ENCODE results near the gene NXT2. TPM values are rescaled to one million over a fixed set of nuclear protein-coding genes. Genes with fewer than 3 reads are reported as not detected.
A peak's percentile ranks its signal among the peaks of the same experiment; 100 is the strongest.

Gene NXT2
- polyA plus RNA-seq, 1 of the 3 experiments (the other 2 are of a cell fraction) = 16.8 TPM

GRCh38 chrX:109536439-109537323, at the start of gene NXT2 (continued):
- TF ChIP-seq MXI1 (IDR thresholded peaks at IDR 0.05; ENCODE audit: low read depth, low read length) (peak; percentile 77; the same call in 1 of the 2 replicates), FOXM1 (IDR thresholded peaks at IDR 0.05; ENCODE audit: low read depth) (no peak), SMC3 (IDR thresholded peaks at IDR 0.05; ENCODE audit: low read depth, low read length) (no peak), TCF12 (IDR thresholded peaks at IDR 0.05) (no peak), TAF1 (IDR thresholded peaks at IDR 0.05; ENCODE audit: borderline replicate concordance, low read depth, low read length) (peak; percentile 62; the same call in 1 of the 2 replicates), YY1 (IDR thresholded peaks at IDR 0.05; ENCODE audit: low read depth) (no peak), MAX (IDR thresholded peaks at IDR 0.05; ENCODE audit: low read depth) (no peak; the same call in 1 of the 2 replicates), RCOR1 (IDR thresholded peaks at IDR 0.05; ENCODE audit: low read length) (no peak), USF2 (IDR thresholded peaks at IDR 0.05; ENCODE audit: borderline replicate concordance, low read depth, low read length) (peak; percentile 48; the same call in 1 of the 2 replicates), GATA2 (CRISPR knock-in tag; IDR thresholded peaks at IDR 0.05) (no peak), RAD21 (IDR thresholded peaks at IDR 0.05; ENCODE audit: low read length) (no peak), NRF1 (IDR thresholded peaks at IDR 0.05; ENCODE audit: low read depth, low read length) (no peak), FOXJ3 (CRISPR knock-in tag; IDR thresholded peaks at IDR 0.05) (no peak)

GRCh38 chrX:109487640-109488039, 49.0 kb upstream of the NXT2 start:
- H3K4me2 ChIP-seq = no peak overlapping the region
- H3K4me3 ChIP-seq (ENCODE audit: low read depth in 2 of 2, low read length in 1 of 2) = no peak overlapping the region
- POLR2A ChIA-PET = no interaction called here
- H2AFZ ChIP-seq (ENCODE audit: low read depth) = no peak overlapping the region
- no peak overlapping the region for H3K27ac ChIP-seq (ENCODE audit: low read depth in 2 of 2, low read length in 1 of 2)
- H4K20me1 ChIP-seq (ENCODE audit: insufficient read depth) = no peaks in the 10 kb centered on the region
- no peak for DNase-seq
- no peak overlapping the region for H3K9ac ChIP-seq
- TF ChIP-seq JUND (IDR thresholded peaks at IDR 0.05) (no peak), FOXM1 (IDR thresholded peaks at IDR 0.05; ENCODE audit: low read depth) (no peak), FOXJ3 (CRISPR knock-in tag; IDR thresholded peaks at IDR 0.05) (no peak), IRF3 (IDR thresholded peaks at IDR 0.05; ENCODE audit: low read depth, low read length) (no peak), MEF2A (IDR thresholded peaks at IDR 0.05; ENCODE audit: borderline replicate concordance, low read depth) (no peak), POLR2AphosphoS5 (IDR thresholded peaks at IDR 0.05; ENCODE audit: low read depth, low read length) (no peak), USF2 (IDR thresholded peaks at IDR 0.05; ENCODE audit: borderline replicate concordance, low read depth, low read length) (no peak)
- H3F3A ChIP-seq (replicated peaks; ENCODE audit: insufficient read depth) = no peaks in the 10 kb centered on the region
- 0 out of 2 replicates have a peak, but pooled peaks cover 5% of the 10 kb centered on the region for H3K27me3 ChIP-seq (ENCODE audit: insufficient read depth)
- no peaks in the 10 kb centered on the region for H3K79me2 ChIP-seq (ENCODE audit: insufficient read depth)
- H3K9me2 ChIP-seq = no peaks in the 10 kb centered on the region
- H3K4me1 ChIP-seq (ENCODE audit: control insufficient read depth in 1 of 2, insufficient read depth in 2 of 2, low read depth in 1 of 2, low read length in 1 of 2) = no peaks in the 10 kb centered on the region
- 9% methylated on average over 4 of the region's 4 CpGs for WGBS (ENCODE audit: low lambda C conversion rate)
- CTCF ChIA-PET = interaction anchor here (5.4 kb wide), 1 partner anchor 13 kb away, joined by 68 read pairs; no protein-coding TSS in a partner anchor
- no peaks in the 10 kb centered on the region for H3K36me3 ChIP-seq (replicated peaks in 1 of 2; ENCODE audit: control insufficient read depth in 1 of 2, insufficient read depth in 2 of 2, low read length in 1 of 2)
- H3K9me3 ChIP-seq = no peaks in the 10 kb centered on the region

Measured in SK-N-SH (cell line).